ENCODE results near the gene TUBGCP6.

- TF ChIP-seq POLR2A (IDR thresholded peaks at IDR 0.05) (no peak), CTCF (IDR thresholded peaks at IDR 0.05) (no peak)
These were observed 67.8 kb downstream of the TUBGCP6 start for GRCh38 chr22:50176850-50177536.

Data from breast epithelium (tissue), 3 donors.